B cell (primary cell): ENCODE data around the gene RCSD1. TPM values are rescaled to one million over a fixed set of nuclear protein-coding genes. Genes with fewer than 3 reads are reported as not detected.

ENCODE experiments used
- ATAC-seq: fragments of 200-7000 bp; cut with Tn5 transposase; one replicate; pipeline ENCODE4 v1.10.0; 2021; ENCODE audit warnings: low read depth, mild to moderate bottlenecking, moderate number of reproducible peaks, moderate library complexity
- CTCF ChIA-PET: fragments of 350-600 bp; sonication (Branson Sonifier 250); formaldehyde crosslinking; loops from one replicate; lab custom pipeline; 2021; ENCODE audit warnings: antibody characterized with exemption, inconsistent platforms; lab: Charles Lee
- POLR2A ChIA-PET: fragments of 350-600 bp; sonication (Branson Sonifier 250); formaldehyde crosslinking; loops from one replicate; lab custom pipeline; 2021; ENCODE audit warnings: antibody characterized with exemption; lab: Charles Lee
- DNase-seq: peaks from one replicate; pipeline ENCODE4 v3.0.0; 2013
- H2AFZ ChIP-seq: 2 replicates; pipeline ENCODE4 v1.6.1; 2012; ENCODE audit warnings: mild to moderate bottlenecking, low read depth, low read length; ENCODE audit not compliant: insufficient read depth, poor library complexity, severe bottlenecking
- H3K27ac ChIP-seq, 2 donors: 1 replicate in 1 of 2; 2 replicates in 1 of 2; pipeline ENCODE4 v1.5.1; 2012 to 2013; ENCODE audit warnings: low read length in 2 of 2, mild to moderate bottlenecking in 2 of 2, moderate library complexity in 1 of 2
- H3K27me3 ChIP-seq, 4 experiments: fragments of 200-600 bp in 1 of 4; sonication (generic) in 1 of 4; replicated peaks in 1 of 4; 1 replicate in 2 of 4; 2 replicates in 2 of 4; pipeline versions ENCODE4 v1.6.1 to v1.7.0; 2013 to 2016; ENCODE audit warnings: low read length in 3 of 4, mild to moderate bottlenecking in 2 of 4, mixed read lengths in 1 of 4, moderate library complexity in 1 of 4; ENCODE audit not compliant: insufficient read depth in 4 of 4, control insufficient read depth in 3 of 4; ENCODE audit errors: control extremely low read depth in 1 of 4
- H3K36me3 ChIP-seq, 2 experiments: replicated peaks in 1 of 2; 1 replicate in 1 of 2; 2 replicates in 1 of 2; pipeline versions ENCODE4 v1.6.1 to v1.7.1; 2013; ENCODE audit warnings: low read length in 1 of 2; ENCODE audit not compliant: insufficient read depth in 2 of 2, control insufficient read depth in 1 of 2; ENCODE audit errors: control extremely low read depth in 1 of 2, extremely low read depth in 1 of 2
- H3K4me1 ChIP-seq, 2 donors: fragments of 200-600 bp in 1 of 2; sonication (generic) in 1 of 2; 1 replicate in 1 of 2; 2 replicates in 1 of 2; pipeline versions ENCODE4 v1.5.1 to v1.6.1; 2013 to 2017; ENCODE audit warnings: low read length in 2 of 2; ENCODE audit not compliant: control insufficient read depth in 2 of 2, insufficient read depth in 2 of 2
- H3K4me2 ChIP-seq: replicated peaks from 2 replicates; pipeline ENCODE3; 2012; ENCODE audit warnings: mild to moderate bottlenecking, low read depth, low read length; ENCODE audit not compliant: poor library complexity, severe bottlenecking
- H3K4me3 ChIP-seq, 5 experiments: fragments of 200-600 bp in 1 of 5; sonication (generic) in 1 of 5; 1 replicate in 3 of 5; 2 replicates in 2 of 5; pipeline versions ENCODE4 v1.5.1 to v1.7.0; 2011 to 2016; ENCODE audit warnings: low read length in 4 of 5, mild to moderate bottlenecking in 4 of 5, low read depth in 2 of 5, control low read depth in 1 of 5, moderate library complexity in 1 of 5; ENCODE audit not compliant: insufficient read depth in 1 of 5; ENCODE audit errors: control extremely low read depth in 1 of 5, extremely low read depth in 1 of 5
- H3K79me2 ChIP-seq: fragments of 200-600 bp; sonication (generic); one replicate; pipeline ENCODE4 v1.6.0; 2016; ENCODE audit warnings: low read length; ENCODE audit not compliant: control insufficient read depth, insufficient read depth
- H3K9ac ChIP-seq: fragments of 200-600 bp; sonication (generic); 2 replicates; pipeline ENCODE4 v1.6.1; 2017; ENCODE audit warnings: mild to moderate bottlenecking, low read length, moderate library complexity
- H3K9me3 ChIP-seq, 3 donors: one replicate each; pipeline versions ENCODE4 v1.6.1 to v1.7.1; 2013; ENCODE audit warnings: low read length in 2 of 3; ENCODE audit not compliant: control insufficient read depth in 2 of 3, insufficient read depth in 1 of 3; ENCODE audit errors: control extremely low read depth in 1 of 3
- H4K20me1 ChIP-seq: 2 replicates; pipeline ENCODE4 v1.6.0; 2012; ENCODE audit warnings: mild to moderate bottlenecking, low read length; ENCODE audit not compliant: insufficient read depth, control insufficient read depth, poor library complexity, severe bottlenecking
- H3K27ac Mint-ChIP-seq: one replicate; pipeline ENCODE4 v1.8.0; 2021; ENCODE audit warnings: mixed read lengths
- H3K27me3 Mint-ChIP-seq: one replicate; pipeline ENCODE4 v1.8.0; 2021; ENCODE audit warnings: mixed read lengths
- H3K4me1 Mint-ChIP-seq: one replicate; pipeline ENCODE4 v1.8.0; 2021; ENCODE audit warnings: mixed read lengths
- H3K4me3 Mint-ChIP-seq: one replicate; pipeline ENCODE4 v1.8.0; 2021; ENCODE audit warnings: mixed read lengths
- H3K9me3 Mint-ChIP-seq: one replicate; pipeline ENCODE4 v1.8.0; 2022; ENCODE audit warnings: mixed read lengths; ENCODE audit not compliant: insufficient read depth
- CTCF ChIP-seq: fragments of 200-600 bp; IDR thresholded peaks from one replicate; pipeline ENCODE4 v1.8.0; 2022; ENCODE audit warnings: antibody characterized with exemption, mild to moderate bottlenecking
- EZH2 ChIP-seq: IDR thresholded peaks from 2 replicates; pipeline ENCODE4 v1.6.1; 2012; ENCODE audit warnings: borderline replicate concordance, low read depth, mild to moderate bottlenecking, moderate library complexity, low read length; ENCODE audit not compliant: insufficient read depth, poor library complexity, severe bottlenecking
- WGBS: methylation state at CpG from one replicate; pipeline ENCODE4 v1.1.5; 2013; ENCODE audit warnings: missing lambda C conversion rate; ENCODE audit not compliant: insufficient coverage; 5-methylcytosine and 5-hydroxymethylcytosine counted together
- intact Hi-C: fragments of 100-400 bp; cut with micrococcal nuclease; formaldehyde crosslinking; loops from one replicate; pipeline ENCODE4 v1.10.0; 2022
- polyA plus RNA-seq: library from polyadenylated mRNA; depleted of rRNA; stranded (reverse); fragments of >200 nt; gene quantifications from 2 replicates; pipeline ENCODE4 v1.2.3, GENCODE V29; 2012
- total RNA-seq, 2 donors: library from RNA; stranded (reverse); fragments of 120-200 nt in 1 of 2; gene quantifications; 1 replicate in 1 of 2; 2 replicates in 1 of 2; pipeline versions ENCODE4 v1.2.3 to v1.2.4, GENCODE V29; 2013 to 2022

The RCSD1 gene
- total and polyA plus RNA-seq, 2 donors (not counting 1 experiment from before 2014, with no cell fraction given): 129 to 525 TPM

- WGBS: 69% methylated on average over 2 of the region's 10 CpGs
- H3K27ac Mint-ChIP-seq: peak overlapping the region; percentile 71
- peak overlapping the region; percentile 36 for H3K4me3 Mint-ChIP-seq
- H3K9me3 Mint-ChIP-seq: no peaks in the 10 kb centered on the region
- H3K79me2 ChIP-seq: peaks cover 8% of the 10 kb centered on the region
- H3K27me3 Mint-ChIP-seq: no peaks in the 10 kb centered on the region
- H3K4me1 ChIP-seq: peaks cover 48 to 54% of the 10 kb centered on the region in 2 donors
- TF ChIP-seq CTCF (no peak), EZH2 (no peak)
- peak overlapping the region; percentile 56 for H3K4me2 ChIP-seq
- ATAC-seq (peak; percentile 8), DNase-seq (no peak)
- POLR2A ChIA-PET: interaction anchor here (0.6 to 1.4 kb wide), 2 partner anchors 9 to 89 kb away, joined by 3 to 5 read pairs; no protein-coding TSS in a partner anchor
- peaks cover 60% of the 10 kb centered on the region for H4K20me1 ChIP-seq
- peaks cover 18 to 38% of the 10 kb centered on the region in 2 experiments for H3K36me3 ChIP-seq
- intact Hi-C loops: loop anchor here (2.0 kb wide), 1 partner anchor 18 kb away; no protein-coding TSS in a partner anchor
- peaks cover 70% of the 10 kb centered on the region for H3K4me1 Mint-ChIP-seq
- no peaks in the 10 kb centered on the region for H3K9me3 ChIP-seq
- CTCF ChIA-PET: interaction anchor here (1.1 to 2.4 kb wide), 3 partner anchors 20 to 107 kb away, joined by 4 to 12 read pairs (median 9); no protein-coding TSS in a partner anchor
- no peaks in the 10 kb centered on the region for H3K27me3 ChIP-seq
- no peak overlapping the region for H2AFZ ChIP-seq
- no peak overlapping the region for H3K4me3 ChIP-seq
- peak overlapping the region in 1 of 2 donors; percentile 26 for H3K27ac ChIP-seq
- no peak overlapping the region for H3K9ac ChIP-seq
Measured at GRCh38 chr1:167706931-167707877, 77.2 kb downstream of the RCSD1 start.
